IPS-NIHi11 (cell line): ENCODE measurements around the gene MAP3K3.
A peak's percentile ranks its signal among the peaks of the same experiment; 100 is the strongest.

ENCODE experiments used
- DNase-seq: peaks from one replicate; pipeline ENCODE4 v3.0.0; 2012; ENCODE audit warnings: mixed read lengths, low spot score

Gene MAP3K3

GRCh38 chr17:63621684-63622573 lies at the start of gene MAP3K3:
TSS of gene MAP3K3 (plus strand) at chr17:63622417. CDS start at chr17:63622760, 343 bp downstream.
- peak; percentile 99 for DNase-seq

GRCh38 chr17:63573634-63574033 lies 48.6 kb upstream of the MAP3K3 start:
- DNase-seq: peak; percentile 42

- no peak for DNase-seq
Observed at GRCh38 chr17:63578027-63578768, 44.0 kb upstream of the MAP3K3 start.

- no peak for DNase-seq
Observed at GRCh38 chr17:63578769-63579111, 43.5 kb upstream of the MAP3K3 start.

- DNase-seq: no peak
Observed at GRCh38 chr17:63579633-63580032, 42.6 kb upstream of the MAP3K3 start.

- no peak for DNase-seq
Observed at GRCh38 chr17:63587770-63588169, 34.4 kb upstream of the MAP3K3 start.

- DNase-seq: no peak
Observed at GRCh38 chr17:63588797-63589196, 33.4 kb upstream of the MAP3K3 start.

- DNase-seq: no peak
Observed at GRCh38 chr17:63589646-63590045, 32.6 kb upstream of the MAP3K3 start.

- DNase-seq: no peak
Observed at GRCh38 chr17:63592797-63593196, 29.4 kb upstream of the MAP3K3 start.

- DNase-seq: no peak
Observed at GRCh38 chr17:63595132-63595531, 27.1 kb upstream of the MAP3K3 start.

GRCh38 chr17:63596856-63597586 lies 25.2 kb upstream of the MAP3K3 start:
- DNase-seq: no peak

- no peak for DNase-seq
Observed at GRCh38 chr17:63598281-63598680, 23.9 kb upstream of the MAP3K3 start.

GRCh38 chr17:63600569-63601438 lies 21.4 kb upstream of the MAP3K3 start, which contains the start of gene TACO1:
TSS of gene TACO1 (plus strand) at chr17:63600895. CDS start at chr17:63601084, 189 bp downstream.
- peak; percentile 93 for DNase-seq

- no peak for DNase-seq
Observed at GRCh38 chr17:63601439-63602371, 20.5 kb upstream of the MAP3K3 start.

- no peak for DNase-seq
Observed at GRCh38 chr17:63609816-63610573, 12.2 kb upstream of the MAP3K3 start.

- no peak for DNase-seq
Observed at GRCh38 chr17:63610854-63611253, 11.4 kb upstream of the MAP3K3 start.

GRCh38 chr17:63611354-63611753 lies 10.9 kb upstream of the MAP3K3 start:
- DNase-seq: no peak

GRCh38 chr17:63613663-63614062 lies 8.6 kb upstream of the MAP3K3 start:
- DNase-seq: no peak

- peak; percentile 92 for DNase-seq
Observed at GRCh38 chr17:63621229-63621683, 961 bp upstream of the MAP3K3 start.
